Measurements from ENCODE around the gene ATXN10.

- TF ChIP-seq, protein P1, sequence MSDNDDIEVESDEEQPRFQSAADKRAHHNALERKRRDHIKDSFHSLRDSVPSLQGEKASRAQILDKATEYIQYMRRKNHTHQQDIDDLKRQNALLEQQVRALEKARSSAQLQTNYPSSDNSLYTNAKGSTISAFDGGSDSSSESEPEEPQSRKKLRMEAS (IDR thresholded peaks at IDR 0.05): no peak
- TF ChIP-seq SRF (IDR thresholded peaks at IDR 0.05; ENCODE audit: low read depth) (no peak), POLR2A (IDR thresholded peaks at IDR 0.05; ENCODE audit: borderline replicate concordance, extremely low read depth, insufficient read depth, insufficient read length) (no peak), CTCF (IDR thresholded peaks at IDR 0.05 in 2 of 3, conservative IDR thresholded peaks at IDR 0.05 in 1 of 3; ENCODE audit: borderline replicate concordance in 1 of 3, insufficient read depth in 1 of 3, low read depth in 2 of 3, low read length in 2 of 3) (no peak)
Observed at GRCh38 chr22:45833613-45834012, 162.0 kb downstream of the ATXN10 start.
